VCaP (cell line): Measurements from ENCODE around the gene TUBGCP5.
"Not testable (repeated sequence)": the region's sequence is repeated elsewhere in the genome, so short reads cannot be mapped to it uniquely, and the experiment has no call there.

Experiments
- H3K27ac ChIP-seq: fragments of 450-650 bp; 2 replicates; pipeline ENCODE4 v1.5.1; 2017
- CTCF ChIP-seq: fragments of 450-650 bp; conservative IDR thresholded peaks from 2 replicates; pipeline ENCODE4 v1.5.1; 2017; ENCODE audit warnings: mild to moderate bottlenecking, moderate library complexity

The TUBGCP5 gene

GRCh38 chr15:23035964-23036566 lies 3.3 kb downstream of the TUBGCP5 start:
- TF ChIP-seq CTCF: peak; percentile 79
- no peak overlapping the region for H3K27ac ChIP-seq

DNA sequence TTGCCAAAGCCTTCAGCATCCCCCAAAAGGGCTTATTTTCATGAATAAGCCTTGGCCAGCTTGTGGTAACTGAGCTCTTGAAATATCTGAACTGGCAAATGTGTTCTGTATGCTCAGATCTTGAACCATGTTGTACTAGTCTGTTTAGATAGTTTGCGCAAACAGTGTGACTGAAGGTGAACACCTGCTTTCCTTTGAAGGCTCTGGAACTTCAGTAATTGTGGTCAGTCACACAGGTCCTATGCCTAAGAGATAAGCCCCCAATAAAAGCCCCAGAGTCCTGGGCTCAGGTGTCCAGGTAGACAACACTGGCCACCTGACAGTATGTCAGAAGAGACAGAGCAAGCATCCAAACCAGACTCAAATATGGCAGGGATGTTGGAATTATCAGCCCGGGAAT lies 5.4 kb downstream of the TUBGCP5 start:
- H3K27ac ChIP-seq: peak overlapping the region; percentile 47
- TF ChIP-seq CTCF: no peak

DNA sequence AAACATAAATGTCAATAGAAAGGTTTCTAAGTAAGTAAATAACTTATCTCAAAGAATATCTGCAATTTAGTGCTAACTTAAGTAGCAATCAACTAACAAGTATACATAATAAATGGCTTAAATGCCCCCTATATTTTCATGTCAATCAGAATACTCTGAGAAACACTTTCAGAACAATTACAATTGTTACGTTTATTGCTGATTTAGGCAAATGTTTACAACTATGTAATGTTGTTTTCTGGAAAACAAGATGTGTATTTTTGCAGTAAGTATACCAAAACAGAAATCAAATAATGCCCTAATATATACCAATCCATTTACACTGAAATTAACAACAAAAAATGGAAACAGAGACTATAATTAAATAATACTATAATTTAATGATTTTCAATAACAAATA lies 13.2 kb downstream of the TUBGCP5 start:
- H3K27ac ChIP-seq: no peak overlapping the region

GRCh38 chr15:23022156-23022555 lies 17.2 kb downstream of the TUBGCP5 start:
- H3K27ac ChIP-seq: no peak overlapping the region
- no peak for TF ChIP-seq CTCF

More for the DNA sequence above, 13.2 kb downstream of the TUBGCP5 start:
- TF ChIP-seq CTCF: no peak

DNA sequence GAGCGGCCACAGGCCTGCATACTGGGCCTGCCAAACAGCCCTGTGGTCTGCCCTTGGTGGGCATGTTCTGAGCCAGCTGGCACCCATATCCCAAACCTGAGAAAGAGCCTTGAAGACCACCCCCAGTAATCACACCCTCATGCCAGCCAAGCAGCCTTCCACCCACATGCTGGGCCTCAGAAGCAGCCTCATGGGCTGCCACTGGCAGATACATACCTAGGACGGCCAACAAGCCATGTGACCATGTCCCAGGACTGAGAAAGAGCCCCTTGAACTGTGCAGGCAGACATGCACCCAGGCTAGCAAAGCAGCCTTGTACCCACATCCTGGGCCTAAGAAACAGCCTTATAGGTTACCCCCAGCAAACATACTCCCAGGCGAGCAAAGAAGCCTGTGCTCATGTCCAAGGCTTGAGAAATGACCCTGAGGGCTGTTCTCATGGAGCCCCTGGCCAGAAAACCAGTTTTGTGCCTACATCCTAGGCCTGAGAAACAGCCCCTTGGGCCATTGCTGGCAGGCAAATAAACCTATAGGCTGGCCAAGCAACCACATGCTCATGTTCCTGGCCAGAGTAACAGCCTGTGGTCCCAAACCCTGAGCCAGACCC lies 24.9 kb downstream of the TUBGCP5 start:
- H3K27ac ChIP-seq: no peak overlapping the region
- no peak for TF ChIP-seq CTCF

DNA sequence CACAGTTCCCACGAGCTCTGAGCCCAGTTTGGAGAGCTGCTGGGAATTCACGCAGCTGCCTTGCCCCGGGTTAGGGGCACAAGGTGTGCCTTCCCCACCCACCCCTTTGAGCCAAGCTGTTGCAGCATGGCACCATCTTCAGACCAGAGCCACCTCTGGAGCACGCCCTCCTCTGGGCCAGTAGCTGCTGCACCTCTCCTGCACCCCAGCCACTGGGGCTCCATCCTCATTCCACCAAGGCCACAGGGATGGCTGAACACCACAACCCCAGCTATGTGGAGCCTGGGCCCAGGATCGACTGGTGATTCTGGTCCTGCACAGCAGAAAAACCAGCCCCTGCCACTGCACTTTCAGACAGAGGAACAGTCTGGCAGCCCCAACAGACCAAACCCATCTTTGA lies 25.7 kb downstream of the TUBGCP5 start:
- TF ChIP-seq CTCF: no peak
- H3K27ac ChIP-seq: no peak overlapping the region

DNA sequence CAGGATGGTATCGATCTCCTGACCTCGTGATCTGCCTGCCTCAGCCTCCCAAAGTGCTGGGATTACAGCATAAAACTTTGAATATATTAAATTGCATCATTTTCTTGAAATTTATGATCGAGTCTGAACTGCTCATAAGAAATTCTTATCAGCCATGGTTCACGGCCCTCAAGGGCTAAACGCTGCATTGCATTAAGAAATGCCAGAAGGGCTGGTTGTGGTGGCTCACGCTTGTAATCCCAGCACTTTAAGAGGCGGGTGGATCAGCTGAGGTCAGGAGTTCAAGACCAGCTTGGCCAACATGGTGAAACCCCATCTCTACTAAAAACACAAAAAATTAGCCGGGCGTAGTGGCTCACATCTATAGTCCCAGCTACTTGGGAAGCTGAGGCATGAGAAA lies 26.8 kb downstream of the TUBGCP5 start:
- H3K27ac ChIP-seq: not testable (repeated sequence)

DNA sequence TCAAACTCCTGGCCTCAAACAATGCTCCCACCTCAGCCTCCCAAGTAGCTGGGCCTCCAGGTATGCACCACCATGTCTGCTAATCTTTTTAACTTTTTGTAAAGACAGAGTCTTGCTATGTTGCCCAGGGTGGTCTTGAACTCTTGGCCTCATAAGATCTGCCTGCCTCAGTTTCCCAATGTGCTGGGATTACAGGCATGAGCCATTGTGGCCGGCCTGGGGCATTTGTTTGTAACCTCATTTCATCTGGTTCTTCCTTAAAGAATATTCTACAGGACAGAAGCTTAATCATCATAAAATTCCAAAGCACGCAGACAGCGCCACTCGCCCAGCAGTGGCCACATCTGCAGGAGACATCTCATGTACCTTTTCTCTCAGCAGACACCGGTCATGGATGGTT lies 35.6 kb downstream of the TUBGCP5 start:
- 0 out of 2 replicates have a peak, but pooled peaks have one; percentile 11 for TF ChIP-seq CTCF
- H3K27ac ChIP-seq: no peak overlapping the region
